Choroid plexus epithelial cell (primary cell): Measurements from ENCODE around the gene AATF.

Experiments used
- DNase-seq: peaks from one replicate; pipeline ENCODE4 v3.0.0-alpha.2; 2010; ENCODE audit warnings: low read depth
- H3K4me3 ChIP-seq: 2 replicates; pipeline ENCODE4 v1.5.1; 2011; ENCODE audit warnings: low read depth, mild to moderate bottlenecking, control low read depth, low read length, moderate library complexity
- CTCF ChIP-seq: conservative IDR thresholded peaks from 2 replicates; pipeline ENCODE4 v1.5.1; 2011; ENCODE audit warnings: low read depth, mild to moderate bottlenecking, control low read depth, inconsistent platforms, low read length, moderate library complexity

The AATF gene

GRCh38 chr17:36930583-36930900 is 18.2 kb upstream of the AATF start:
- TF ChIP-seq CTCF: no peak
- no peak overlapping the region for H3K4me3 ChIP-seq
- no peak for DNase-seq

- no peak for DNase-seq
- H3K4me3 ChIP-seq: no peak overlapping the region
- TF ChIP-seq CTCF: no peak
Observed at GRCh38 chr17:36931096-36931696, 17.6 kb upstream of the AATF start.

GRCh38 chr17:36931697-36932382 is 16.9 kb upstream of the AATF start:
- DNase-seq: no peak
- TF ChIP-seq CTCF: no peak

GRCh38 chr17:36932383-36932693 is 16.4 kb upstream of the AATF start:
- DNase-seq: no peak
- TF ChIP-seq CTCF: no peak
- H3K4me3 ChIP-seq: no peak overlapping the region

More at GRCh38 chr17:36931697-36932382, 16.9 kb upstream of the AATF start:
- no peak overlapping the region for H3K4me3 ChIP-seq

- DNase-seq: no peak
- TF ChIP-seq CTCF: no peak
- no peak overlapping the region for H3K4me3 ChIP-seq
Observed at GRCh38 chr17:36932694-36933511, 15.9 kb upstream of the AATF start.

GRCh38 chr17:36933512-36934143 is 15.1 kb upstream of the AATF start:
- no peak for DNase-seq
- no peak overlapping the region for H3K4me3 ChIP-seq
- TF ChIP-seq CTCF: no peak
